ENCODE measurements around the gene KIF14. TPM values are rescaled to one million over a fixed set of nuclear protein-coding genes. Genes with fewer than 3 reads are reported as not detected.

KIF14 gene
- polyA plus RNA-seq, 1 of the 3 experiments (the other 2 are of a cell fraction), result 1.2 TPM

DNA sequence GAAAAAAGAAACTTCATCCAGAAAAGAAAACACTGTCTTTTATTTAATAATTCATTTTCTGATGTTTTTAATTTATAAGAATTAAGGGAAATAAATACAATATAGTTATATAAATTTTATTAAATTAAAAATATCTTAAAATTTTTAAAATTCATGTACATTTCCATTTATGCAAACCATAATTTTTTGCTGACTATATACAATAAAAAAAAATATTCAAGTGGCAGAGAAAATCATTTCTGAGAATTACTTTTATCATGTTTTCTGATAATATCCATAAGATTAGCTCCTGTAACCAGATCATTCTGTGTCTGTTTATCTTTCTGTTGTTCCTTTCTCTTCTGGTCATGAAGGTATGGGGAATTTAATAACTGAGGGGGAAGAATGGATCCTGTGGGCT lies 23.5 kb upstream of the KIF14 start:
- peaks cover 20 to 25% of the 10 kb centered on the region in 2 experiments for H3K36me3 ChIP-seq (replicated peaks in 1 of 2; ENCODE audit: control insufficient read depth in 1 of 2, insufficient read depth in 2 of 2, low read length in 1 of 2)
- H3K27ac ChIP-seq (ENCODE audit: low read depth in 2 of 2, low read length in 1 of 2), result no peak overlapping the region
- no peaks in the 10 kb centered on the region for H3K9me2 ChIP-seq
- no peaks in the 10 kb centered on the region for H4K20me1 ChIP-seq (ENCODE audit: insufficient read depth)
- no peak overlapping the region for H3K4me3 ChIP-seq (ENCODE audit: low read depth in 2 of 2, low read length in 1 of 2)
- no peaks in the 10 kb centered on the region for H3K9me3 ChIP-seq
- ChIA-PET POLR2A (interaction anchor here (0.6 kb wide), 1 partner anchor 22 kb away, joined by 3 read pairs; no protein-coding TSS in a partner anchor), CTCF (interaction anchor here (0.7 to 1.5 kb wide), 4 partner anchors 10 to 664 kb away, joined by 3 to 4 read pairs (median 4); partner anchors contain the start of gene DDX59)
- peaks cover 5% of the 10 kb centered on the region for H3F3A ChIP-seq (replicated peaks; ENCODE audit: insufficient read depth)
- H3K79me2 ChIP-seq (ENCODE audit: insufficient read depth), result no peaks in the 10 kb centered on the region
- no peak overlapping the region for H3K9ac ChIP-seq
- no peaks in the 10 kb centered on the region for H3K27me3 ChIP-seq (ENCODE audit: insufficient read depth)
- no peak overlapping the region for H3K4me2 ChIP-seq
- peaks cover 2 to 16% of the 10 kb centered on the region in 2 experiments; a peak in 3 of 4 replicates for H3K4me1 ChIP-seq (ENCODE audit: control insufficient read depth in 1 of 2, insufficient read depth in 2 of 2, low read depth in 1 of 2, low read length in 1 of 2)
- H2AFZ ChIP-seq (ENCODE audit: low read depth), result no peak overlapping the region
- DNase-seq, result no peak
- TF ChIP-seq SIN3A (IDR thresholded peaks at IDR 0.05; ENCODE audit: borderline replicate concordance, low read depth, low read length) (no peak), FOXM1 (IDR thresholded peaks at IDR 0.05; ENCODE audit: low read depth) (no peak), TEAD4 (IDR thresholded peaks at IDR 0.05; ENCODE audit: borderline replicate concordance, insufficient read depth) (no peak), CHD2 (IDR thresholded peaks at IDR 0.05; ENCODE audit: low read length, partially characterized antibody) (no peak), SMC3 (IDR thresholded peaks at IDR 0.05; ENCODE audit: low read depth, low read length) (no peak), POLR2AphosphoS5 (IDR thresholded peaks at IDR 0.05; ENCODE audit: low read depth, low read length) (no peak), NFIC (IDR thresholded peaks at IDR 0.05; ENCODE audit: borderline replicate concordance) (no peak)

DNA sequence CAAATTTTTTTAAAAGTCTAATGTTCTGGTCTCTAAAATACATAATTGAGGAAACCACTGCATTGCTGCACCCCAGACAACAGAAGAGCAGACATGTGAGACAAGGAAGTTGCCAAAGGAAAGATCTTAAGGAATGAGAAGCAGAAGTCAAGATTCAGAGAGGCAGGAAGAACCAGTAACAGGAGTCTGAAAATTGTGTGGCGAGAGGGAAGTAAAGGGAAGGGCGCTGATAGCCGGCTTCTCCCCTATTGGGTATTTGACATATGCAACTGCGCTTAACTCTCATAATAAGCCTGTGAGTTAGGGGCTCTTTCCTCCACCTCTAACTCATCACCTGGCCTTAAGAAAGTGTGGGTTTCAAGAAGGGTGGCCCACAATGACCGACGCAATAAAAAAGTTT lies 21.9 kb upstream of the KIF14 start:
- DNase-seq, result no peak
- Histone ChIP-seq H3K4me3 (ENCODE audit: low read depth in 2 of 2, low read length in 1 of 2) (no peak overlapping the region), H3K36me3 (replicated peaks in 1 of 2; ENCODE audit: control insufficient read depth in 1 of 2, insufficient read depth in 2 of 2, low read length in 1 of 2) (peaks cover 12 to 17% of the 10 kb centered on the region in 2 experiments), H3K79me2 (ENCODE audit: insufficient read depth) (no peaks in the 10 kb centered on the region), H3K9me3 (no peaks in the 10 kb centered on the region), H2AFZ (ENCODE audit: low read depth) (no peak overlapping the region), H3K9me2 (no peaks in the 10 kb centered on the region), H3K4me1 (ENCODE audit: control insufficient read depth in 1 of 2, insufficient read depth in 2 of 2, low read depth in 1 of 2, low read length in 1 of 2) (peaks cover 2 to 16% of the 10 kb centered on the region in 2 experiments; a peak in 3 of 4 replicates), H3K27ac (ENCODE audit: low read depth in 2 of 2, low read length in 1 of 2) (no peak overlapping the region), H3K9ac (no peak overlapping the region), H3K27me3 (ENCODE audit: insufficient read depth) (no peaks in the 10 kb centered on the region), H4K20me1 (ENCODE audit: insufficient read depth) (no peaks in the 10 kb centered on the region), H3F3A (replicated peaks; ENCODE audit: insufficient read depth) (no peaks in the 10 kb centered on the region), H3K4me2 (no peak overlapping the region)
- TF ChIP-seq RFX5 (IDR thresholded peaks at IDR 0.05; ENCODE audit: low read length), result no peak
- TF ChIP-seq, protein P1, sequence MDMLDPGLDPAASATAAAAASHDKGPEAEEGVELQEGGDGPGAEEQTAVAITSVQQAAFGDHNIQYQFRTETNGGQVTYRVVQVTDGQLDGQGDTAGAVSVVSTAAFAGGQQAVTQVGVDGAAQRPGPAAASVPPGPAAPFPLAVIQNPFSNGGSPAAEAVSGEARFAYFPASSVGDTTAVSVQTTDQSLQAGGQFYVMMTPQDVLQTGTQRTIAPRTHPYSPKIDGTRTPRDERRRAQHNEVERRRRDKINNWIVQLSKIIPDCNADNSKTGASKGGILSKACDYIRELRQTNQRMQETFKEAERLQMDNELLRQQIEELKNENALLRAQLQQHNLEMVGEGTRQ (IDR thresholded peaks at IDR 0.05; ENCODE audit: borderline replicate concordance, low read depth, low read length), result no peak
- TF ChIP-seq, protein P2, sequence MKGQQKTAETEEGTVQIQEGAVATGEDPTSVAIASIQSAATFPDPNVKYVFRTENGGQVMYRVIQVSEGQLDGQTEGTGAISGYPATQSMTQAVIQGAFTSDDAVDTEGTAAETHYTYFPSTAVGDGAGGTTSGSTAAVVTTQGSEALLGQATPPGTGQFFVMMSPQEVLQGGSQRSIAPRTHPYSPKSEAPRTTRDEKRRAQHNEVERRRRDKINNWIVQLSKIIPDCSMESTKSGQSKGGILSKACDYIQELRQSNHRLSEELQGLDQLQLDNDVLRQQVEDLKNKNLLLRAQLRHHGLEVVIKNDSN (IDR thresholded peaks at IDR 0.05; ENCODE audit: borderline replicate concordance, low read depth), result no peak
- TF ChIP-seq, protein P3, sequence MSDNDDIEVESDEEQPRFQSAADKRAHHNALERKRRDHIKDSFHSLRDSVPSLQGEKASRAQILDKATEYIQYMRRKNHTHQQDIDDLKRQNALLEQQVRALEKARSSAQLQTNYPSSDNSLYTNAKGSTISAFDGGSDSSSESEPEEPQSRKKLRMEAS (IDR thresholded peaks at IDR 0.05; ENCODE audit: low read depth), result no peak
- no peak for TF ChIP-seq RXRA (IDR thresholded peaks at IDR 0.05; ENCODE audit: borderline replicate concordance, low read depth)
- TF ChIP-seq, protein P4, sequence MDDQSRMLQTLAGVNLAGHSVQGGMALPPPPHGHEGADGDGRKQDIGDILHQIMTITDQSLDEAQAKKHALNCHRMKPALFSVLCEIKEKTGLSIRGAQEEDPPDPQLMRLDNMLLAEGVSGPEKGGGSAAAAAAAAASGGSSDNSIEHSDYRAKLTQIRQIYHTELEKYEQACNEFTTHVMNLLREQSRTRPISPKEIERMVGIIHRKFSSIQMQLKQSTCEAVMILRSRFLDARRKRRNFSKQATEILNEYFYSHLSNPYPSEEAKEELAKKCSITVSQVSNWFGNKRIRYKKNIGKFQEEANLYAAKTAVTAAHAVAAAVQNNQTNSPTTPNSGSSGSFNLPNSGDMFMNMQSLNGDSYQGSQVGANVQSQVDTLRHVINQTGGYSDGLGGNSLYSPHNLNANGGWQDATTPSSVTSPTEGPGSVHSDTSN (IDR thresholded peaks at IDR 0.05), result no peak
- no peak for TF ChIP-seq TEAD4 (IDR thresholded peaks at IDR 0.05; ENCODE audit: borderline replicate concordance, insufficient read depth)
- no peak for TF ChIP-seq SMC3 (IDR thresholded peaks at IDR 0.05; ENCODE audit: low read depth, low read length)
- 98% methylated on average over 6 of the region's 6 CpGs for WGBS (ENCODE audit: low lambda C conversion rate)
- CTCF ChIA-PET, result no interaction called here
- POLR2A ChIA-PET, result no interaction called here

Measured in SK-N-SH (cell line).